KMS-11 (cell line): ENCODE measurements around the gene TACR1.

Experiments
- H2AFZ ChIP-seq: fragments of 200-600 bp; sonication (generic); 2 replicates; pipeline ENCODE4 v1.6.1; 2016; ENCODE audit warnings: antibody characterized with exemption, mixed run types, low read depth
- H3K27ac ChIP-seq: fragments of 200-600 bp; sonication (generic); 2 replicates; pipeline ENCODE4 v1.6.1; 2016; ENCODE audit warnings: mild to moderate bottlenecking, mixed run types
- H3K27me3 ChIP-seq: fragments of 200-600 bp; sonication (generic); 2 replicates; pipeline ENCODE4 v1.6.1; 2017; ENCODE audit warnings: mild to moderate bottlenecking, low read depth, mixed run types, moderate library complexity; ENCODE audit not compliant: insufficient read depth
- H3K36me3 ChIP-seq: fragments of 200-600 bp; sonication (generic); 2 replicates; pipeline ENCODE4 v1.6.1; 2017; ENCODE audit warnings: mild to moderate bottlenecking, mixed run types; ENCODE audit not compliant: insufficient read depth
- H3K4me1 ChIP-seq: fragments of 200-600 bp; sonication (generic); 2 replicates; pipeline ENCODE4 v1.6.1; 2016; ENCODE audit warnings: mild to moderate bottlenecking, low read depth, mixed run types; ENCODE audit not compliant: poor library complexity, severe bottlenecking
- H3K4me2 ChIP-seq: fragments of 200-600 bp; sonication (generic); 2 replicates; pipeline ENCODE4 v1.7.0; 2016; ENCODE audit warnings: mild to moderate bottlenecking, mixed run types
- H3K4me3 ChIP-seq: fragments of 200-600 bp; sonication (generic); IDR thresholded peaks from 2 replicates; pipeline ENCODE4 v1.6.1; 2017; ENCODE audit warnings: low read depth, low read length, mixed read lengths; ENCODE audit not compliant: insufficient read depth
- H3K79me2 ChIP-seq: fragments of 200-600 bp; sonication (generic); 2 replicates; pipeline ENCODE4 v1.6.1; 2016; ENCODE audit warnings: low read depth, mixed run types; ENCODE audit not compliant: insufficient read depth
- H3K9ac ChIP-seq: fragments of 200-600 bp; sonication (generic); 2 replicates; pipeline ENCODE4 v1.6.1; 2016; ENCODE audit warnings: mild to moderate bottlenecking, mixed run types
- H4K20me1 ChIP-seq: fragments of 200-600 bp; sonication (generic); 2 replicates; pipeline ENCODE4 v1.6.1; 2016; ENCODE audit warnings: mild to moderate bottlenecking, mixed run types; ENCODE audit not compliant: insufficient read depth
- CTCF ChIP-seq: fragments of 200-600 bp; sonication (generic); conservative IDR thresholded peaks from 2 replicates; pipeline ENCODE4 v1.6.1; 2017; ENCODE audit warnings: low read depth, mild to moderate bottlenecking, antibody characterized with exemption, low read length, moderate library complexity, mixed read lengths

The TACR1 gene

GRCh38 chr2:75021672-75022071, 177.6 kb downstream of the TACR1 start:
- Histone ChIP-seq H3K4me2 (no peak overlapping the region), H3K27me3 (no peaks in the 10 kb centered on the region), H3K79me2 (no peaks in the 10 kb centered on the region), H3K9ac (no peak overlapping the region), H3K36me3 (no peaks in the 10 kb centered on the region), H3K4me1 (no peaks in the 10 kb centered on the region), H3K27ac (no peak overlapping the region), H2AFZ (no peak overlapping the region), H4K20me1 (no peaks in the 10 kb centered on the region), H3K4me3 (no peak overlapping the region)
- TF ChIP-seq CTCF, result no peak

DNA sequence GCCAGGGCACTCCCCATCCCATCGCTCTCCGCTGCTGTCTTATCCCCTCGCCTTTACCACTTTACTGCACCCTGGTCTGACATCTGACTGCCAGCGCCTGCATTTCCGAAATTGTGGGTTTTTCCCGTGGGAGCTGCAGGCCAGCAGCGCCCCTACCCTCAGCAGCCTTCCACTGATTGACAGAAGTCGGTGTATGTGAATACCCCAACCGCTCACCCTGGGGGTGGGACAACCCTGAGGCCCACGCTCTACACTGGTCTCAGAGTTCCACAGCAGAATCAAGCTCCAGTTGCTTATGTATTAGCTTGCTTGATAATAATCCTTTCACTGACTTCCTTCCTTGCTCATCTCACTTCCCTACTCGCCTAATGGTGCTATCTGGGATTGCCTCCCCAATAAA, 178.8 kb downstream of the TACR1 start:
- Histone ChIP-seq H2AFZ (no peak overlapping the region), H3K4me1 (no peaks in the 10 kb centered on the region), H3K9ac (no peak overlapping the region), H3K4me3 (no peak overlapping the region), H3K27me3 (no peaks in the 10 kb centered on the region), H3K79me2 (no peaks in the 10 kb centered on the region), H3K27ac (no peak overlapping the region), H3K36me3 (no peaks in the 10 kb centered on the region), H3K4me2 (no peak overlapping the region), H4K20me1 (no peaks in the 10 kb centered on the region)
- no peak for TF ChIP-seq CTCF

DNA sequence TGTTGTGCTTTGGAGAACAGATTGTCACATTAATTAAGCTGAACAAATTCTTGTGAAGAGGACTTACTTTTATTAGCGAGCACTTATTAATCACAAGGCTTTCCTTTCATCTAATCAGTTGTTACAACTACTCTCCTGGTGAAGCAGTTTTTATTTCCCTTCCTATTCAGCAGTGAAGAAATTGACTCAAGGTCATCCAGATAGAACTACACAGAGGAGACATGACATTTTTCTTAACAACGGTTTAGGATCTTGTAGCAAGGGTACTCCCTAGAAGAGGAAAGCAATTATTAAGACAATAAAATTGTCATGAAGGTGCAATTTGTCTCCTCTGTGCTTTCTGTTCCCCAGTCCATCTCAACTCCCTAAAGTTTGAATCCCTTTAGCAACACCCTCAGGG, 179.5 kb downstream of the TACR1 start:
- Histone ChIP-seq H3K4me1 (no peaks in the 10 kb centered on the region), H2AFZ (no peak overlapping the region), H4K20me1 (no peaks in the 10 kb centered on the region), H3K9ac (no peak overlapping the region), H3K27ac (no peak overlapping the region), H3K79me2 (no peaks in the 10 kb centered on the region), H3K4me3 (no peak overlapping the region), H3K36me3 (no peaks in the 10 kb centered on the region), H3K27me3 (no peaks in the 10 kb centered on the region), H3K4me2 (no peak overlapping the region)
- no peak for TF ChIP-seq CTCF

DNA sequence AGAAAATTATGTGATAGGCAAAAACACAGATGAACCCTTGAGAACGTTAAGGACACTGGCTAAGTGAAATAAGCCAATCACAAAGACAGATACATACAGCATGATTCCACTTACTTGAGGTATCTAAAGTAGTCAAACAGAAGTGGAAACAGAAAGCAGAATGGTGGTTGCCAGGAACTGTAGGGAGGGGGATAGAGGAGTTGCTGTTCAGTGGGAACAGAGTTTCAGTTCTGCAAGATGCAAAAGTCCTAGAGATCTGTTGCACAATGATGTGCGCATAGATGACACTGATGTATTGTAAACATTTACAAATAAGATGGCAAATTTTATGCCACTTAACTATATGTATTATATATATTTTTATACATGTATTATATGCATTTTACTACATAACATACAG, 181.2 kb downstream of the TACR1 start:
- no peak overlapping the region for H3K4me3 ChIP-seq
- no peaks in the 10 kb centered on the region for H3K79me2 ChIP-seq
- no peak overlapping the region for H3K27ac ChIP-seq
- H4K20me1 ChIP-seq, result no peaks in the 10 kb centered on the region
- no peak for TF ChIP-seq CTCF
- no peak overlapping the region for H3K9ac ChIP-seq
- H3K4me2 ChIP-seq, result no peak overlapping the region
- H3K27me3 ChIP-seq, result no peaks in the 10 kb centered on the region
- H3K36me3 ChIP-seq, result no peaks in the 10 kb centered on the region
- H2AFZ ChIP-seq, result no peak overlapping the region
- no peaks in the 10 kb centered on the region for H3K4me1 ChIP-seq

DNA sequence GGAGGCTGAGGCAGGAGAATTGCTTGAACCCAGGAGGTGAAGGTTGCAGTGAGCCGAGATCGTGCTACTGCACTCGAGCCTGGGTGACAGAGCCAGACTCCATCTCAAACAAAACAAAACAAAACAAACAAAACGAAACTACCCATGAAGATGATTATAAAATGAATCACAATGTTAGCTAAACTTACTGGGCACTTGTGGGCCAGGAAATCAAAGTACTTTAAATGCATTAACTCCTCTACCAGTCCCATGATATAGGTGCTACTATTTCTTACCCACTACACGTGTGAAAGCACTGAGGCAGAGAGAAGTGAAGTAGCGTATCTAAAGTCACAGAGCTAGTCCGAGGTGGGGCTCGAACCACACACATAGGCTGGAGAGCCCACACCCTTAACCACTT, 187.2 kb downstream of the TACR1 start:
- Histone ChIP-seq H3K27ac (no peak overlapping the region), H3K9ac (no peak overlapping the region), H3K36me3 (no peaks in the 10 kb centered on the region), H3K4me3 (no peak overlapping the region), H2AFZ (no peak overlapping the region), H3K4me2 (no peak overlapping the region), H3K79me2 (no peaks in the 10 kb centered on the region), H4K20me1 (no peaks in the 10 kb centered on the region), H3K4me1 (no peaks in the 10 kb centered on the region), H3K27me3 (no peaks in the 10 kb centered on the region)
- TF ChIP-seq CTCF, result no peak
